ENCODE results near the gene PLD1.
"Not testable (repeated sequence)": the region's sequence is repeated elsewhere in the genome, so short reads cannot be mapped to it uniquely, and the experiment has no call there.

Gene PLD1

GRCh38 chr3:171809861-171810628, at the start of gene PLD1:
PLD1 (minus strand) TSS chr3:171810483; CDS start chr3:171738051, 72,432 bp downstream.
- peak; percentile 17 to 27 for DNase-seq (ENCODE audit: low read depth in 2 of 2)

GRCh38 chr3:171858770-171859169, 48.5 kb upstream of the PLD1 start:
- not testable (repeated sequence) for DNase-seq (ENCODE audit: low read depth in 2 of 2)

GRCh38 chr3:171854649-171855305, 44.5 kb upstream of the PLD1 start:
- DNase-seq (ENCODE audit: low read depth in 2 of 2) = no peak

- DNase-seq (ENCODE audit: low read depth in 2 of 2) = no peak
These were observed 41.4 kb upstream of the PLD1 start for GRCh38 chr3:171851660-171852058.

DNA sequence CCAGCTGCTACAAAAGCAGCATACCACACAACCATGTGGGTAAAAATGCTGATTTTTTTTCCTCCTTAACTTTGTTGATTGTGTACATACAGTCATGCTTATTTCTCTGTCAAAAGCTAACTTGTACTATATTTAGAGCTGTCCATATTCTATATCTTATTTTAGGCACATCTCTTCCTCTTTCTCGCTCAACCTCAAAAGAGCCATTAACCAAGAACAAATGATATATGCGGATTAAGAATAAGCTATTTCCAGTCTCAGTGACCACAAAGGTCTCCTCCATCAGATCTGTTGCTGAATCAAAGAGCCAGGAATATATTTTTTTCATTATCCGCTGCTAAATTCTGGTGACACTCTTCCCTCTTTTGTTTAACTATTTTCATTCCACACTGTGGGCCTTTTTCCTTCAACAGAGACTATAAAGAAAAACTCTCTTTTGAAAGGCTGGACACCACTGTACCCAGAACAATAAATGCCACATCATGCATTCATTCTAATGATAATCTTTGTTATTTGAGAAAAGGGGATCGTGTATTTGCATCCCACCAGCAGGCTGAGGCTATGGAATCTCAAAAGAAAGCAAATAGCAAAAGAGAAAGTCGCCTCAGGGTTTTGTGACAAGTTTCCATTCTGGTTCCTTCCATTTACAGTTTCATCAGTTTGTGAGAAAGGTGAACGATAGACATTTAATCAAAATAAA, 40.8 kb upstream of the PLD1 start:
- DNase-seq (ENCODE audit: low read depth in 2 of 2) = no peak

GRCh38 chr3:171850320-171850959, 40.2 kb upstream of the PLD1 start:
- no peak for DNase-seq (ENCODE audit: low read depth in 2 of 2)

DNA sequence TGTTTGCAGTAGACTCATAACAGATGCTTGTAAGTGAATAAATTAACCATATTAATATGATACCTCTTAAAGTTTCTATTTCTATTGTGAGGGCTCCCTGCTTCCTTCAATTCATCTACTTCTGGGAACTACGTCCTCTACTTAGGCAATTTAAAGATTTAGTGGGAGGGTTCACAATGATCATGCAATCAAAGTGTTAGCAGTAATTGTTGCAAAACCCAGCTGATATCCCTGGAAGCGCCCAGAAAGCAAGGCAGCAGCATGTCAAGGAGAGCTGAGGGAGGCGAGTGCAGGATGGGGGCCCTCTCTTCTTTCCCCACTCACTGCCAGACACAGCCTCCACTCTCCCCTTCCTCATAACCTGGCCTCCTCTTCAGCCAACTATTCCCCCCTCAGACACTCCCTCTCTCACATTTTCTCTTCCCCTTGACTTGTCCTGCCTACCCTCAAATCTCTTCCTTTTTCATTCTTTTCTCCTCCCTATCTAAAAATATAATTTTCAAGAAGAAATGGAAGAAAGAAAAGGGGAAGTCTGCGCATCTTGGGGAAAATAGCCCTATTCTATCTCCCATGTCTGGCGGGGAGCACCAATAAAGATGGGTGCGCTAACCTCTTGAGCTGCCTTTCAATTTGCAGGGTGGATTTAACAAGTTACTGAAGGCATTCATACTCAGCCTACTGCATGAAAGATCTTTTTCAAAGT, 39.5 kb upstream of the PLD1 start:
- no peak for DNase-seq (ENCODE audit: low read depth in 2 of 2)

GRCh38 chr3:171847595-171848259, 37.4 kb upstream of the PLD1 start:
- DNase-seq (ENCODE audit: low read depth in 2 of 2) = no peak

DNA sequence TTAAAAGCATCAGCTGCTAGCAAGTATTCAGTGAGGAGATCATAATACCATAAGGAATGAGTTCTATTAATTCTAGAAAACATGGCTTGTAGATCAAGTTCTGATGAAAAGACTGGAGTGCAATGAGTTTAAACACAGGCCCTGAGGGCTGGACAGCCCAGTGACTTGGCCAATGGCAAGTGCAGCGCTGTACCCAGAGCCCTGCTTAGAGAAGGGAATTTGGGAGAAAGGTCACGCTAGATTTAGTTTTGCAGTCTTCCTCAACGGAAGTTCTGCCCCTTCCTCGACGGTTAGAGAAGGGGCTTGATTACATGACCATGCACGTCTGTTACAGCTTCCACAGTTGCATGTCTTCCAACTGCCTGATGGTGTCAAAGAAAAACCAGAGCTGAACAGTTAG, 36.9 kb upstream of the PLD1 start:
- DNase-seq (ENCODE audit: low read depth in 2 of 2) = no peak

DNA sequence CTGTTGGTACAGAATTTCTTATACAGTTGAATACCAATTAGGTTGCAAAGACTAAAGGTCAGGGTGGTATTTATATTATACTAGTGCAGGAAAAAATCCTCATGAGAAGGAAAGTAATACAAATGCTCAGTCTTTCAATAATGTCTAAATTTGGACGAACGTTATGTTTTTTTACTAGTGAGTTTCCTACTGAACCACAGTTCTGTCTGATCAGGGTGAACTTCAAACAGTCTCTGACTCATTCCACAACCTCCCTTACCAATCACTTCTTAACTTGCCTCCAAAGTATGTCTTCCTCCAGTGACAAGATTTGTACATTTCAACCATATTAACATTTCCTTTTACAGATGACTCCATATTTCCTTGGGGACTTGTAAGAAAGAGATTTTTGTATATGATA, 36.3 kb upstream of the PLD1 start:
- no peak for DNase-seq (ENCODE audit: low read depth in 2 of 2)

DNA sequence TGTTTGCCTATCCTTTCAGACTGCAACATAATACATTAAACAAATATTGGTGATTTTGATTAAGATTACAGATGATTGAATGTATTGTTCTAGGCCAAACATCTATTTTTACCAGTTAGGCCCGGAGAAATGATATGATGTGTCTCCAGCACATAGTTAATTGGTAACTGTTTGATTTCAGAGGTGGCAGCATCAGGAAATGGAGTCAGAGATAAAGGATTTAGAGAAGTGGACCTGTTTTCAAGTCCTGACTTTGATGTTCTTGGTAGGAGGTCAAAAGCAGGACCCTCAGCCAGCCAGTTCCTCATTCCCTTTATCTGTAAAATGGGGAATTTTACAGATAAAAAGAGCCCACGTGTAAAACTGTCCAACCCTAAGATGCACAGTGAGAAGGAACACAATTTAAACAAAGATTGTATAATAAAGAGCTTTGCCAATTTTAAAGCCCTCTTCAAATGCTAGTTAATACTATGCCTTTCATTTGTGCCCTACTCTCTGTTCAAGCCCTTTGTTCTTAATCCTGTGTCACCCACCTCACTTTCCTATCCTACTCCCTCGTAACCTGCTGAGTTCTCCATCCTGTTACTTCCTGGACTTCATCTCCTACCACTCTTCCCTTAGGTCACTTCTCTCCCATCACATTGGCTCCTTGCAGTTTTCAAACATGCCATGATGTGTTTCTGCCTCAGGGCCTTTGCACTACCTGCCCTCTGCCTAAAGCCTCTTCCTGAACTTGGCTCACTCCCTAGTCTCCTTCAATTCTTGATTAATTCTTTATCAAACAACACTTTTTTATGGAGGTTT, 35.4 kb upstream of the PLD1 start:
- DNase-seq (ENCODE audit: low read depth in 2 of 2) = no peak

GRCh38 chr3:171844873-171845272, 34.6 kb upstream of the PLD1 start:
- no peak for DNase-seq (ENCODE audit: low read depth in 2 of 2)

DNA sequence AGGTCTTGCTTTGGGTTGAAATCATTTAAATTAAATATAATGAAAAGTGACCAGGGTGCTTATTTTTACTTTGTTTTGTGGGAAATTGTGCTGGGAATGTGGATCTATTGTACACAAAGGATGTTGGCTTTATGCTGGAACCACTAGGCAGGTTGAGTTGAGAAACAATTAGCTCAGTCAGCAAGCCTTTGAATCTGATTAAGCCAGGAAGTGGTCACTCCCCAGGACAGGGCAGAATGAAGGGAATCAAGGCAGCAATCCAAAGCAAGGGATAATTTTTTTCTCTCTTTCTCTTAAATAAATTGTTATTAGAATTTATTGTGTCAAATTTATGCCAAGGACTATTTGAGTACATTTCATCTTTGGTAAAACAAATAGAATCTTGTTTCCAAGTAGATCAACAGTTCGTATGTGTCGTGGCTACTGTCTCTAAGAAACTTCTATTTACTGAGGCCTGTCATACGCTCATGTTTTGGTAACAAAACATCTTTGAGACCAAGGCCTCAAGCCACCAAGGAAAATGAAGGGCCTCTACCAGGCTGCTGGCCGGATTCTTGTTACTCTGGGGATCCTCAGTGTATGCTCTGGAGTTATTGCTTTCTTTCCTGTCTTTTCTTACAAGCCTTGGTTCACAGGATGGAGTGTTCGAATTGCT, 32.7 kb upstream of the PLD1 start, which contains the start of gene TMEM212:
TSS of gene TMEM212 (plus strand) at position 486 of the 655 bp plus-strand sequence. CDS start at position 521, 35 bp downstream.
- DNase-seq (ENCODE audit: low read depth in 2 of 2) = no peak

DNA sequence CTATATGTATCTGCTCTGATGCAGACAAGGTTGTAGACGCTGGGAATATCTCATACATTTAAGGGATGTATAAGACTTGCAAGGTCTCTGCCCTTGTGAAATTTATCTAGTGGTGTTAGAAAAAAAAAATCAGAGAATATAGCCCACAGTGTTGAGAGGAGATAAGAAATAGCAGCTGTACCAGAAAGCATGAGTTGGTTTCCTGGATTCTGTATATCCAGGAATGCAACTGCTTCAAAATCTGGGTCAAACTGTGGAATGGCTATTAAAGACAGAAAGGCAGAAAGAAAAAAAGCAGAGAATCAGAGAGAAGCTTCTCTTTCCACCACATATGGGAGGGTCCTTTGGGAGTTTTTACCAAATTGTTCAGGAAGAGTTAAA, 31.3 kb upstream of the PLD1 start:
- no peak for DNase-seq (ENCODE audit: low read depth in 2 of 2)

- DNase-seq (ENCODE audit: low read depth in 2 of 2) = no peak
These were observed 30.7 kb upstream of the PLD1 start for GRCh38 chr3:171840811-171841619.

DNA sequence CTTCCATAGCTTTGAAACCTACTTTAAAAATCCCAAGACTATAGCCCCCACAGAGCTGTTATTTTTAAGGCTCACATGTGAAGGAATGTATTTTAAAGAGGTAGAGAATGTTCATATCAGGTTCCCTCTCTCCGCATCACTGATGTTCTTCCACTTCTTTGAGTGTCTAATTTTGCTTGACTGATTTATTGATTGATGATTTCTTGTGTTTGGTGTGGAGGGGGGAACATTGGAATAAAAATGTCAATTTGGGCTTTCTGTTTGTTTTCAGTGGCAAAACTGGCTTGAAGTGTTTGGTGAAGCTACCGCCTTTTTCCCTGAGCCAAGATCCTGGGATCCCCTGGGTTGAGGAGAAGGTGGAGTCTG, 30.1 kb upstream of the PLD1 start:
- DNase-seq (ENCODE audit: low read depth in 2 of 2) = no peak

GRCh38 chr3:171839270-171839669, 29.0 kb upstream of the PLD1 start:
- no peak for DNase-seq (ENCODE audit: low read depth in 2 of 2)

DNA sequence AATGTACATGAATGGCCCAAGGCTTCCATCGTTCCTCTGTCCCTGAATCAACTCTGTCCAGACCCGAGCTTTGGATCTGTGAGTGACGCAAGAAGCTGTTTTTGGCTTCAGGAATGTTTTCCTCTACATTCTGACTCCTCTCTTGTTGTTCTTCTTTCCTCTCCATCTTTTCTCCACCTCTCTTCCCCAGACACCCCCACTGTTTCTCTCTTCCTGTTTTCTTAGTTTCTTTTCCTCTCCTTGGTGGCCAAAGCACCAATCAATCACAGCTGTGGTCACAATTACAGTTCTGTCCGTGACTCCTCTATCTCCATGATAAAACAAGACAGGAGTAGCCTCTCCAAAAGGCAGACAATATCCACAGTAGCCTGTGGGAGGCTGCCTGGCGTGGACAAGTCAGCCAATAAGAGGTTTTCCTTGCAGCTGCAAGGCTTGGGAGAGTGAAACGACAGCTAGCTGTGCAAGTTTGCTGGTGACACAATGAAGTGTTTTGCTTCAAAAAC, 28.0 kb upstream of the PLD1 start:
- no peak for DNase-seq (ENCODE audit: low read depth in 2 of 2)

DNA sequence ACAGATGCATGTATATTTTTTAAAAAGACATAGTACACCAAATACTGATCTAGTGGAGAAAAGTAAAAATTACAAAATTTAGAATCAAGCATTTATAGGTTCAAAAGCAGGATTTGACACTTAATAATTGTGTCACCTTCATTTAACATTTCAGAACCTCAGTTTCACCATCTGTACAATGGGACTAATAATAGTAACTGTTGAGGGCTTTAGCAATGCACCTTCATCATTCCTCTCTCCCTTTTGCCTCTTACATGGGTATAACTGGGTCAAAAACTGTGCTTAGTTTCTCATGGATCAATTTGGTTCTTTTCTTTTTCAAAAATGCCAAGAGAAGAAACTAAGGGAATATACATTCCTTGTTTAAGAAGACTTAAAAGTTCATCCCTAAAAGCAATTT, 27.4 kb upstream of the PLD1 start:
- no peak for DNase-seq (ENCODE audit: low read depth in 2 of 2)

Data from stimulated activated CD8-positive, alpha-beta memory T cell treated with anti-CD3 and anti-CD28 coated beads, Interleukin-2, amount 100 ng/mL, for 48 hours (primary cell).